ENCODE results near the gene CCDC185.

CCDC185 gene

GRCh38 chr1:223443397-223443796 lies 50.2 kb downstream of the CCDC185 start:
- no peak for DNase-seq

GRCh38 chr1:223444411-223444810 lies 51.2 kb downstream of the CCDC185 start:
- DNase-seq, result no peak
